Esophagus squamous epithelium (tissue), 4 donors: ENCODE data around the gene DLGAP4.

Source experiments
- POLR2A ChIP-seq, 4 donors: fragments of 450-650 bp; IDR thresholded peaks; one replicate each; pipeline ENCODE4 v1.6.1; 2017; ENCODE audit warnings: antibody characterized with exemption in 4 of 4, mild to moderate bottlenecking in 4 of 4, moderate library complexity in 3 of 4
- TF ChIP-seq, protein P1 (sequence below), 6 experiments: fragments of 450-650 bp in 4 of 6; fragments of 200-600 bp in 2 of 6; sonication (generic) in 2 of 6; IDR thresholded peaks; one replicate each; pipeline ENCODE4 v1.5.1; 2016 to 2019; ENCODE audit warnings: antibody characterized with exemption in 6 of 6, mild to moderate bottlenecking in 4 of 6, moderate library complexity in 4 of 6

DNA sequence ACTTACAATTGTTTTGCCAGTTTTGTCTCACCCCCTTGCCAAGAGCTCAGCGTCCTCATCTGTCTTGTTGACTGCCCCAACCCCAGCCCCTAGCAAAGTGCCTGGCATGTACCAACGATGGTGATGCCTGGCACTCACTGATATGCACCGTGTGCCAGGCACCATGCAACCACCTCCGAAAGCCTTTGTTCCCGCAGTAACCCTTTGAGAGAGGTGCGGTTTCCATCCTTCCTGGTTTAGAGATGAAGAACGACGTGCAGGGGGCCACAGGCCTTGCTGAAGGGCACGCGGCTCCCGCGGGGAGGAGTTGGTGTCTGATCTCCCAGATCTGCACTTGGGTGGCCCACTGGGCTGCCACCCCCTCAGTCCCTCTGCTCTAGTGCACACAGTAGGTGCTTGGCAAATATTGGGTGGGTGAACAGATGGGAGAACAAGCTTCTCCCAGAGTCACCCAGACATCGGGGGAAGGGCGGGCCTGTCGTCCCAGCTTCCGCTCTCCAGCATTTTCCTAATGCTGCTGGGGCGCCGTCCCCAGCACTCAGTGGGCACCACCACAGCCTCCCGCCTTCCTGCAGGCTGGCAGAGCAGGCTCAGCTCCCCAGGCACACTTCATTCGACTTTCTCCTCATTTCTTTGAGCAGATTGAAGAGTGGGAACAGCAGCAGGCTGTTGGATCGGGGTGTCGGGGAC is 35.3 kb downstream of the DLGAP4 start:
- TF ChIP-seq, protein P1, sequence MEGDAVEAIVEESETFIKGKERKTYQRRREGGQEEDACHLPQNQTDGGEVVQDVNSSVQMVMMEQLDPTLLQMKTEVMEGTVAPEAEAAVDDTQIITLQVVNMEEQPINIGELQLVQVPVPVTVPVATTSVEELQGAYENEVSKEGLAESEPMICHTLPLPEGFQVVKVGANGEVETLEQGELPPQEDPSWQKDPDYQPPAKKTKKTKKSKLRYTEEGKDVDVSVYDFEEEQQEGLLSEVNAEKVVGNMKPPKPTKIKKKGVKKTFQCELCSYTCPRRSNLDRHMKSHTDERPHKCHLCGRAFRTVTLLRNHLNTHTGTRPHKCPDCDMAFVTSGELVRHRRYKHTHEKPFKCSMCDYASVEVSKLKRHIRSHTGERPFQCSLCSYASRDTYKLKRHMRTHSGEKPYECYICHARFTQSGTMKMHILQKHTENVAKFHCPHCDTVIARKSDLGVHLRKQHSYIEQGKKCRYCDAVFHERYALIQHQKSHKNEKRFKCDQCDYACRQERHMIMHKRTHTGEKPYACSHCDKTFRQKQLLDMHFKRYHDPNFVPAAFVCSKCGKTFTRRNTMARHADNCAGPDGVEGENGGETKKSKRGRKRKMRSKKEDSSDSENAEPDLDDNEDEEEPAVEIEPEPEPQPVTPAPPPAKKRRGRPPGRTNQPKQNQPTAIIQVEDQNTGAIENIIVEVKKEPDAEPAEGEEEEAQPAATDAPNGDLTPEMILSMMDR (IDR thresholded peaks at IDR 0.05) = no peak
- no peak for TF ChIP-seq POLR2A (IDR thresholded peaks at IDR 0.05)
